ENCODE results near the gene ZNF584. TPM values are rescaled to one million over a fixed set of nuclear protein-coding genes. Genes with fewer than 3 reads are reported as not detected.

Gene ZNF584
- total and polyA plus RNA-seq, 10 of the 15 experiments (the other 5 are each of a cell fraction or from before 2014, with no cell fraction given) = 2.0 to 10.7 (median 6.3) TPM

DNA sequence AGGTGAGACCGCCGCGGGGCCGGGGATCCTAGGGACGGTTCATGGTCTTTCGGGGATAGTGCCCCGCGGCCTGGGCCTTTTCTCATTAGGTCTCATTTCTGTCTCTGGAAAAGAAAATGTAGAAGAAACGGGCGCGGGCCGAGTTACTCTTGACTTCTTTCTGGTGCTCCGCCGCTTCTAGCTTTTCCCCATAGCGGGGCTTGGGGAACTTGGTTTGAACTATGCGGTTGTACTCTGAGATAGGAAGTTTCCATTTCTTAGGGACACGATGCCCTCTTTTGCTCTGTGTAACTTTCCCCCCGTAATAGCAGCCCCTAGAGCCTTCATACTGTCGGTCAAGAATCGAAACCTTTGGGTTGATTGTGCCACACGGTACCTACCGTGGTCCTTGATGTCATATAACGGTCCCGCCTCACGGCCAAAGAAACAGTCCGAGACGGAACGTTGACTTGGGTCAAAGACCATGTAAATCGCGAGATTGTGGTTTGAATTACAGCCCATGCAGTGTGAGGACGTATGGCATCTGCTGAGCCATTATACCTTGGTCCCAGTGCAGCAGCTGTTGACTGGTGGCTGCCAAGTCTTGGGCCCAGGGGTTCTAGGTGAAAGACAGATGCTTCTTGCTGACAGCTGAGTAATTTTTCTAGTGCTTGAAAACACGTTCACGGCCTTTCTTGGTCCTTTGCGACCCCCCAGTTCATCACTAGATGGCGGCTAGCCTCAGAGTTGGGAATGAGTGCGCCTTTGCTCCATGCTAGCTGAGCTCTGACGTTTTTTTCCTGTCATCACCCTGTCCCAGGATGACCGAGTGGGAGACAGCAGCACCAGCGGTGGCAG, 20.9 kb upstream of the ZNF584 start:
- Histone ChIP-seq H3K4me3 (peak overlapping the region; percentile 97), H2AFZ (ENCODE audit: control insufficient read depth, low read depth, low read length) (peak overlapping the region; percentile 16; the same call in 1 of the 2 replicates), H3K36me3 (ENCODE audit: control insufficient read depth in 2 of 2, insufficient read depth in 2 of 2, low read length in 1 of 2) (peaks cover 2 to 14% of the 10 kb centered on the region in 2 experiments), H3K9ac (ENCODE audit: control insufficient read depth, insufficient read depth, low read length) (peak overlapping the region; percentile 96), H3K9me3 (replicated peaks; ENCODE audit: control insufficient read depth, insufficient read depth, low read length) (no peaks in the 10 kb centered on the region), H4K20me1 (ENCODE audit: control insufficient read depth, insufficient read depth) (peaks cover 1% of the 10 kb centered on the region; the same call in 1 of the 2 replicates), H3K4me2 (ENCODE audit: control insufficient read depth, insufficient read depth) (peak overlapping the region; percentile 88), H3K79me2 (ENCODE audit: control insufficient read depth, insufficient read depth, low read length) (peaks cover 44% of the 10 kb centered on the region), H3K27ac (ENCODE audit: control insufficient read depth, insufficient read depth) (peak overlapping the region; percentile 97), H3K4me1 (ENCODE audit: control insufficient read depth, insufficient read depth, low read length) (peaks cover 10% of the 10 kb centered on the region), H3K27me3 (replicated peaks in 1 of 2; ENCODE audit: control insufficient read depth in 2 of 2, insufficient read depth in 2 of 2, low read length in 1 of 2) (no peaks in the 10 kb centered on the region)
- TSS peak; percentile 75 for BruUV-seq (replicated peaks)
- WGBS (ENCODE audit: insufficient coverage, insufficient replicate concordance, low lambda C conversion rate, missing lambda C conversion rate) = 2% methylated on average over 39 of the region's 39 CpGs
- ChIA-PET POLR2A (interaction anchor here (0.6 kb wide), 2 partner anchors 20 to 61 kb away, joined by 3 read pairs; no protein-coding TSS in a partner anchor), CTCF (interaction anchor here (0.6 kb wide), 1 partner anchor 56 kb away, joined by 3 read pairs; no protein-coding TSS in a partner anchor), SMC1A (ENCODE audit: uncharacterized antibody, unreplicated experiment) (interaction anchor here (1.8 kb wide), 1 partner anchor 25 kb away, joined by 5 read pairs; the partner anchor contains the start of gene ZNF497), RAD21 (ENCODE audit: unreplicated experiment) (interaction anchor here (1.0 kb wide), 1 partner anchor 21 kb away, joined by 3 read pairs; the partner anchor contains the start of gene ZNF584)
- intact Hi-C loops (cut with micrococcal nuclease; ENCODE audit: unreplicated experiment) (no loop called here), in situ Hi-C loops (cut with MboI) (no loop called here)
- ATAC-seq (no peak), FAIRE-seq (no peak), DNase-seq (ENCODE audit: low read depth, low spot score) (no peak)
- TF ChIP-seq, protein P1, sequence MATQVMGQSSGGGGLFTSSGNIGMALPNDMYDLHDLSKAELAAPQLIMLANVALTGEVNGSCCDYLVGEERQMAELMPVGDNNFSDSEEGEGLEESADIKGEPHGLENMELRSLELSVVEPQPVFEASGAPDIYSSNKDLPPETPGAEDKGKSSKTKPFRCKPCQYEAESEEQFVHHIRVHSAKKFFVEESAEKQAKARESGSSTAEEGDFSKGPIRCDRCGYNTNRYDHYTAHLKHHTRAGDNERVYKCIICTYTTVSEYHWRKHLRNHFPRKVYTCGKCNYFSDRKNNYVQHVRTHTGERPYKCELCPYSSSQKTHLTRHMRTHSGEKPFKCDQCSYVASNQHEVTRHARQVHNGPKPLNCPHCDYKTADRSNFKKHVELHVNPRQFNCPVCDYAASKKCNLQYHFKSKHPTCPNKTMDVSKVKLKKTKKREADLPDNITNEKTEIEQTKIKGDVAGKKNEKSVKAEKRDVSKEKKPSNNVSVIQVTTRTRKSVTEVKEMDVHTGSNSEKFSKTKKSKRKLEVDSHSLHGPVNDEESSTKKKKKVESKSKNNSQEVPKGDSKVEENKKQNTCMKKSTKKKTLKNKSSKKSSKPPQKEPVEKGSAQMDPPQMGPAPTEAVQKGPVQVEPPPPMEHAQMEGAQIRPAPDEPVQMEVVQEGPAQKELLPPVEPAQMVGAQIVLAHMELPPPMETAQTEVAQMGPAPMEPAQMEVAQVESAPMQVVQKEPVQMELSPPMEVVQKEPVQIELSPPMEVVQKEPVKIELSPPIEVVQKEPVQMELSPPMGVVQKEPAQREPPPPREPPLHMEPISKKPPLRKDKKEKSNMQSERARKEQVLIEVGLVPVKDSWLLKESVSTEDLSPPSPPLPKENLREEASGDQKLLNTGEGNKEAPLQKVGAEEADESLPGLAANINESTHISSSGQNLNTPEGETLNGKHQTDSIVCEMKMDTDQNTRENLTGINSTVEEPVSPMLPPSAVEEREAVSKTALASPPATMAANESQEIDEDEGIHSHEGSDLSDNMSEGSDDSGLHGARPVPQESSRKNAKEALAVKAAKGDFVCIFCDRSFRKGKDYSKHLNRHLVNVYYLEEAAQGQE (IDR thresholded peaks at IDR 0.05; ENCODE audit: low read depth, low read length) = no peak
- TF ChIP-seq MEF2B (IDR thresholded peaks at IDR 0.05; ENCODE audit: partially characterized antibody, poor library complexity, severe bottlenecking) (no peak), HDGF (IDR thresholded peaks at IDR 0.05) (no peak), WRNIP1 (IDR thresholded peaks at IDR 0.05; ENCODE audit: borderline replicate concordance, low read depth, low read length) (no peak), SRF (IDR thresholded peaks at IDR 0.05; ENCODE audit: low read depth in 2 of 2, low read length in 2 of 2) (no peak), SMC3 (IDR thresholded peaks at IDR 0.05; ENCODE audit: borderline replicate concordance, low read length) (no peak)
- TF ChIP-seq, protein P2, sequence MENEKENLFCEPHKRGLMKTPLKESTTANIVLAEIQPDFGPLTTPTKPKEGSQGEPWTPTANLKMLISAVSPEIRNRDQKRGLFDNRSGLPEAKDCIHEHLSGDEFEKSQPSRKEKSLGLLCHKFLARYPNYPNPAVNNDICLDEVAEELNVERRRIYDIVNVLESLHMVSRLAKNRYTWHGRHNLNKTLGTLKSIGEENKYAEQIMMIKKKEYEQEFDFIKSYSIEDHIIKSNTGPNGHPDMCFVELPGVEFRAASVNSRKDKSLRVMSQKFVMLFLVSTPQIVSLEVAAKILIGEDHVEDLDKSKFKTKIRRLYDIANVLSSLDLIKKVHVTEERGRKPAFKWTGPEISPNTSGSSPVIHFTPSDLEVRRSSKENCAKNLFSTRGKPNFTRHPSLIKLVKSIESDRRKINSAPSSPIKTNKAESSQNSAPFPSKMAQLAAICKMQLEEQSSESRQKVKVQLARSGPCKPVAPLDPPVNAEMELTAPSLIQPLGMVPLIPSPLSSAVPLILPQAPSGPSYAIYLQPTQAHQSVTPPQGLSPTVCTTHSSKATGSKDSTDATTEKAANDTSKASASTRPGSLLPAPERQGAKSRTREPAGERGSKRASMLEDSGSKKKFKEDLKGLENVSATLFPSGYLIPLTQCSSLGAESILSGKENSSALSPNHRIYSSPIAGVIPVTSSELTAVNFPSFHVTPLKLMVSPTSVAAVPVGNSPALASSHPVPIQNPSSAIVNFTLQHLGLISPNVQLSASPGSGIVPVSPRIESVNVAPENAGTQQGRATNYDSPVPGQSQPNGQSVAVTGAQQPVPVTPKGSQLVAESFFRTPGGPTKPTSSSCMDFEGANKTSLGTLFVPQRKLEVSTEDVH (IDR thresholded peaks at IDR 0.05; ENCODE audit: low read depth, partially characterized antibody) = peak; percentile 9
- TF ChIP-seq, protein P3, sequence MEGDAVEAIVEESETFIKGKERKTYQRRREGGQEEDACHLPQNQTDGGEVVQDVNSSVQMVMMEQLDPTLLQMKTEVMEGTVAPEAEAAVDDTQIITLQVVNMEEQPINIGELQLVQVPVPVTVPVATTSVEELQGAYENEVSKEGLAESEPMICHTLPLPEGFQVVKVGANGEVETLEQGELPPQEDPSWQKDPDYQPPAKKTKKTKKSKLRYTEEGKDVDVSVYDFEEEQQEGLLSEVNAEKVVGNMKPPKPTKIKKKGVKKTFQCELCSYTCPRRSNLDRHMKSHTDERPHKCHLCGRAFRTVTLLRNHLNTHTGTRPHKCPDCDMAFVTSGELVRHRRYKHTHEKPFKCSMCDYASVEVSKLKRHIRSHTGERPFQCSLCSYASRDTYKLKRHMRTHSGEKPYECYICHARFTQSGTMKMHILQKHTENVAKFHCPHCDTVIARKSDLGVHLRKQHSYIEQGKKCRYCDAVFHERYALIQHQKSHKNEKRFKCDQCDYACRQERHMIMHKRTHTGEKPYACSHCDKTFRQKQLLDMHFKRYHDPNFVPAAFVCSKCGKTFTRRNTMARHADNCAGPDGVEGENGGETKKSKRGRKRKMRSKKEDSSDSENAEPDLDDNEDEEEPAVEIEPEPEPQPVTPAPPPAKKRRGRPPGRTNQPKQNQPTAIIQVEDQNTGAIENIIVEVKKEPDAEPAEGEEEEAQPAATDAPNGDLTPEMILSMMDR (IDR thresholded peaks at IDR 0.05 in 2 of 3, conservative IDR thresholded peaks at IDR 0.05 in 1 of 3; ENCODE audit: control insufficient read depth in 2 of 3, extremely low read depth in 1 of 3, insufficient read depth in 1 of 3, low read depth in 3 of 3, low read length in 3 of 3) = 0 out of 6 replicates have a peak, but pooled peaks have one; percentile 1 to 21 (median 9)
- TF ChIP-seq, protein P4, sequence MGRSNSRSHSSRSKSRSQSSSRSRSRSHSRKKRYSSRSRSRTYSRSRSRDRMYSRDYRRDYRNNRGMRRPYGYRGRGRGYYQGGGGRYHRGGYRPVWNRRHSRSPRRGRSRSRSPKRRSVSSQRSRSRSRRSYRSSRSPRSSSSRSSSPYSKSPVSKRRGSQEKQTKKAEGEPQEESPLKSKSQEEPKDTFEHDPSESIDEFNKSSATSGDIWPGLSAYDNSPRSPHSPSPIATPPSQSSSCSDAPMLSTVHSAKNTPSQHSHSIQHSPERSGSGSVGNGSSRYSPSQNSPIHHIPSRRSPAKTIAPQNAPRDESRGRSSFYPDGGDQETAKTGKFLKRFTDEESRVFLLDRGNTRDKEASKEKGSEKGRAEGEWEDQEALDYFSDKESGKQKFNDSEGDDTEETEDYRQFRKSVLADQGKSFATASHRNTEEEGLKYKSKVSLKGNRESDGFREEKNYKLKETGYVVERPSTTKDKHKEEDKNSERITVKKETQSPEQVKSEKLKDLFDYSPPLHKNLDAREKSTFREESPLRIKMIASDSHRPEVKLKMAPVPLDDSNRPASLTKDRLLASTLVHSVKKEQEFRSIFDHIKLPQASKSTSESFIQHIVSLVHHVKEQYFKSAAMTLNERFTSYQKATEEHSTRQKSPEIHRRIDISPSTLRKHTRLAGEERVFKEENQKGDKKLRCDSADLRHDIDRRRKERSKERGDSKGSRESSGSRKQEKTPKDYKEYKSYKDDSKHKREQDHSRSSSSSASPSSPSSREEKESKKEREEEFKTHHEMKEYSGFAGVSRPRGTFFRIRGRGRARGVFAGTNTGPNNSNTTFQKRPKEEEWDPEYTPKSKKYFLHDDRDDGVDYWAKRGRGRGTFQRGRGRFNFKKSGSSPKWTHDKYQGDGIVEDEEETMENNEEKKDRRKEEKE (IDR thresholded peaks at IDR 0.05) = no peak
